AG09319 (cell line): ENCODE data around the gene PCDH10.
A peak's percentile ranks its signal among the peaks of the same experiment; 100 is the strongest.

Source experiments
- DNase-seq: peaks from one replicate; pipeline ENCODE4 v3.0.0-alpha.2; 2010; ENCODE audit warnings: low read depth; ENCODE audit errors: extremely low read depth
- CTCF ChIP-seq: IDR thresholded peaks from 2 replicates; pipeline ENCODE4 v1.5.1; 2011; ENCODE audit warnings: low read depth, mild to moderate bottlenecking, inconsistent platforms, low read length, moderate library complexity

PCDH10 gene

DNA sequence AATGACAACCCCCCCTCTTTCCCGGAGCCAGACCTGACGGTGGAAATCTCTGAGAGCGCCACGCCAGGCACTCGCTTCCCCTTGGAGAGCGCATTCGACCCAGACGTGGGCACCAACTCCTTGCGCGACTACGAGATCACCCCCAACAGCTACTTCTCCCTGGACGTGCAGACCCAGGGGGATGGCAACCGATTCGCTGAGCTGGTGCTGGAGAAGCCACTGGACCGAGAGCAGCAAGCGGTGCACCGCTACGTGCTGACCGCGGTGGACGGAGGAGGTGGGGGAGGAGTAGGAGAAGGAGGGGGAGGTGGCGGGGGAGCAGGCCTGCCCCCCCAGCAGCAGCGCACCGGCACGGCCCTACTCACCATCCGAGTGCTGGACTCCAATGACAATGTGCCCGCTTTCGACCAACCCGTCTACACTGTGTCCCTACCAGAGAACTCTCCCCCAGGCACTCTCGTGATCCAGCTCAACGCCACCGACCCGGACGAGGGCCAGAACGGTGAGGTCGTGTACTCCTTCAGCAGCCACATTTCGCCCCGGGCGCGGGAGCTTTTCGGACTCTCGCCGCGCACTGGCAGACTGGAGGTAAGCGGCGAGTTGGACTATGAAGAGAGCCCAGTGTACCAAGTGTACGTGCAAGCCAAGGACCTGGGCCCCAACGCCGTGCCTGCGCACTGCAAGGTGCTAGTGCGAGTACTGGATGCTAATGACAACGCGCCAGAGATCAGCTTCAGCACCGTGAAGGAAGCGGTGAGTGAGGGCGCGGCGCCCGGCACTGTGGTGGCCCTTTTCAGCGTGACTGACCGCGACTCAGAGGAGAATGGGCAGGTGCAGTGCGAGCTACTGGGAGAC, 1.6 kb downstream of the PCDH10 start:
- TF ChIP-seq CTCF: no peak

DNA sequence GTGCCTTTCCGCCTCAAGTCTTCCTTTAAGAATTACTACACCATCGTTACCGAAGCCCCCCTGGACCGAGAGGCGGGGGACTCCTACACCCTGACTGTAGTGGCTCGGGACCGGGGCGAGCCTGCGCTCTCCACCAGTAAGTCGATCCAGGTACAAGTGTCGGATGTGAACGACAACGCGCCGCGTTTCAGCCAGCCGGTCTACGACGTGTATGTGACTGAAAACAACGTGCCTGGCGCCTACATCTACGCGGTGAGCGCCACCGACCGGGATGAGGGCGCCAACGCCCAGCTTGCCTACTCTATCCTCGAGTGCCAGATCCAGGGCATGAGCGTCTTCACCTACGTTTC, 2.2 kb downstream of the PCDH10 start:
- DNase-seq: no peak
- TF ChIP-seq CTCF: no peak

More for the DNA sequence above, 1.6 kb downstream of the PCDH10 start:
- no peak for DNase-seq

DNA sequence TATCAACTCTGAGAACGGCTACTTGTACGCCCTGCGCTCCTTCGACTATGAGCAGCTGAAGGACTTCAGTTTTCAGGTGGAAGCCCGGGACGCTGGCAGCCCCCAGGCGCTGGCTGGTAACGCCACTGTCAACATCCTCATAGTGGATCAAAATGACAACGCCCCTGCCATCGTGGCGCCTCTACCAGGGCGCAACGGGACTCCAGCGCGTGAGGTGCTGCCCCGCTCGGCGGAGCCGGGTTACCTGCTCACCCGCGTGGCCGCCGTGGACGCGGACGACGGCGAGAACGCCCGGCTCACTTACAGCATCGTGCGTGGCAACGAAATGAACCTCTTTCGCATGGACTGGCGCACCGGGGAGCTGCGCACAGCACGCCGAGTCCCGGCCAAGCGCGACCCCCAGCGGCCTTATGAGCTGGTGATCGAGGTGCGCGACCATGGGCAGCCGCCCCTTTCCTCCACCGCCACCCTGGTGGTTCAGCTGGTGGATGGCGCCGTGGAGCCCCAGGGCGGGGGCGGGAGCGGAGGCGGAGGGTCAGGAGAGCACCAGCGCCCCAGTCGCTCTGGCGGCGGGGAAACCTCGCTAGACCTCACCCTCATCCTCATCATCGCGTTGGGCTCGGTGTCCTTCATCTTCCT, 2.7 kb downstream of the PCDH10 start:
- DNase-seq: no peak
- no peak; the same call in 1 of the 2 replicates for TF ChIP-seq CTCF

DNA sequence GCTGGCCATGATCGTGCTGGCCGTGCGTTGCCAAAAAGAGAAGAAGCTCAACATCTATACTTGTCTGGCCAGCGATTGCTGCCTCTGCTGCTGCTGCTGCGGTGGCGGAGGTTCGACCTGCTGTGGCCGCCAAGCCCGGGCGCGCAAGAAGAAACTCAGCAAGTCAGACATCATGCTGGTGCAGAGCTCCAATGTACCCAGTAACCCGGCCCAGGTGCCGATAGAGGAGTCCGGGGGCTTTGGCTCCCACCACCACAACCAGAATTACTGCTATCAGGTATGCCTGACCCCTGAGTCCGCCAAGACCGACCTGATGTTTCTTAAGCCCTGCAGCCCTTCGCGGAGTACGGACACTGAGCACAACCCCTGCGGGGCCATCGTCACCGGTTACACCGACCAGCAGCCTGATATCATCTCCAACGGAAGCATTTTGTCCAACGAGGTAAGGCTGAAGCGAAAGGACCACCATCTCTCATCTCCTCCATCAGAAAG, 3.3 kb downstream of the PCDH10 start:
- no peak for DNase-seq
- no peak for TF ChIP-seq CTCF

DNA sequence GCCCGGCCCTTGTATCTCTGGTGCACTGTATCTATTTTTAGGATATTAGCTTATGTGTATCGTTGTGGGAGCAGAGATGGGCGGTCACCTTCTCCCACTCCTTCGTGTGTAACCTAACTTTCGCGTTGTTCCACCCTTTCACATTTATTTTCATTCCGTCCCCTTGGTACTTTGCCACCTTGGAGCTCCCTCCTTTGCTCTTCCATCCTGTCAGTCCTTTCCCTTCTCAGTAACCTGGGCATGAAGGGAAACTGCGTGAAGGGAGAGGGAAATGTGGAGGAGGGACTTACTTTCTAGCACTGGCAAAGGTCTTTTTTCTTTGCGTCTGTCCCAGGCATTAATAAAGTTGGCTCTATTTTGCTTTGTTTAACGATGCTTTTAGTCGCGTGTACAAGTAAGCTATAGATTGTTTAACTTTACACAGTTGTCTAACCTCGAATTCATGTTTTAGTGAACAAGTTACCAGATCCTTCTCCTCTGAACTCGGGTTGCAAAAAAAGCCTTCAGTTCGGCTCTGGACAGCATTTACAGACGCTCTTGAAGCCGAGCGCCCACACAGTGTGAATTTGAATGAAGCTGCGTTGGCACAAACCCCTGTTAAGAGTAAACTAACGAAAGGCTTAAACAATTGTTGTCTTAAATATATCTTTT, 3.9 kb downstream of the PCDH10 start:
- TF ChIP-seq CTCF: no peak
- no peak for DNase-seq

DNA sequence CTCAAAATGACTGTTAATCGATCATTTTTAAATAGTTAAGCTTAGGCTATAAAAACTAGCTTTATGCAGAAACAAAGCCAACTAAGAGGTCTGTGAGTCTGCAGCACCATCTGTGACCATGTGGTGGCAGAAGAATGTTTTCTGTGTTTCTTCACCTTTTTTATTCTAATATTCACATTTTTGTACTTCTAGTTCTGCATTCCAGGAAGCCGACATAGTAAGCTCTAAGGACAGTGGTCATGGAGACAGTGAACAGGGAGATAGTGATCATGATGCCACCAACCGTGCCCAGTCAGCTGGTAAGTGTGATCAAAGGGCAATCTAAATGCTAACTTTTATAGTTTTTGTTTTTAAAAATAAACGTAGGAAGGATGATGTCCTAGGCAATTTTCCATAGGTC, 5.6 kb downstream of the PCDH10 start:
- no peak for DNase-seq
- TF ChIP-seq CTCF: peak; percentile 63

- DNase-seq: no peak
- TF ChIP-seq CTCF: no peak
Observed at GRCh38 chr4:133156096-133156495, 7.0 kb downstream of the PCDH10 start.
